ENCODE data around the gene OSBPL10.

GRCh38 chr3:31971607-31972006 is 9.5 kb downstream of the OSBPL10 start:
- TF ChIP-seq, protein P1, sequence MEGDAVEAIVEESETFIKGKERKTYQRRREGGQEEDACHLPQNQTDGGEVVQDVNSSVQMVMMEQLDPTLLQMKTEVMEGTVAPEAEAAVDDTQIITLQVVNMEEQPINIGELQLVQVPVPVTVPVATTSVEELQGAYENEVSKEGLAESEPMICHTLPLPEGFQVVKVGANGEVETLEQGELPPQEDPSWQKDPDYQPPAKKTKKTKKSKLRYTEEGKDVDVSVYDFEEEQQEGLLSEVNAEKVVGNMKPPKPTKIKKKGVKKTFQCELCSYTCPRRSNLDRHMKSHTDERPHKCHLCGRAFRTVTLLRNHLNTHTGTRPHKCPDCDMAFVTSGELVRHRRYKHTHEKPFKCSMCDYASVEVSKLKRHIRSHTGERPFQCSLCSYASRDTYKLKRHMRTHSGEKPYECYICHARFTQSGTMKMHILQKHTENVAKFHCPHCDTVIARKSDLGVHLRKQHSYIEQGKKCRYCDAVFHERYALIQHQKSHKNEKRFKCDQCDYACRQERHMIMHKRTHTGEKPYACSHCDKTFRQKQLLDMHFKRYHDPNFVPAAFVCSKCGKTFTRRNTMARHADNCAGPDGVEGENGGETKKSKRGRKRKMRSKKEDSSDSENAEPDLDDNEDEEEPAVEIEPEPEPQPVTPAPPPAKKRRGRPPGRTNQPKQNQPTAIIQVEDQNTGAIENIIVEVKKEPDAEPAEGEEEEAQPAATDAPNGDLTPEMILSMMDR (IDR thresholded peaks at IDR 0.05), result no peak
- TF ChIP-seq POLR2A (IDR thresholded peaks at IDR 0.05), result no peak
- no peak for TF ChIP-seq EP300 (IDR thresholded peaks at IDR 0.05)
